GM18858 (cell line): ENCODE results near the gene S100A7A.
"Not testable (repeated sequence)": the region's sequence is repeated elsewhere in the genome, so short reads cannot be mapped to it uniquely, and the experiment has no call there.

Experiments used
- ATAC-seq: cut with Tn5 transposase; IDR thresholded peaks from one replicate; pipeline ENCODE4 v1.9.1; 2021; ENCODE audit not compliant: unreplicated experiment

S100A7A gene

DNA sequence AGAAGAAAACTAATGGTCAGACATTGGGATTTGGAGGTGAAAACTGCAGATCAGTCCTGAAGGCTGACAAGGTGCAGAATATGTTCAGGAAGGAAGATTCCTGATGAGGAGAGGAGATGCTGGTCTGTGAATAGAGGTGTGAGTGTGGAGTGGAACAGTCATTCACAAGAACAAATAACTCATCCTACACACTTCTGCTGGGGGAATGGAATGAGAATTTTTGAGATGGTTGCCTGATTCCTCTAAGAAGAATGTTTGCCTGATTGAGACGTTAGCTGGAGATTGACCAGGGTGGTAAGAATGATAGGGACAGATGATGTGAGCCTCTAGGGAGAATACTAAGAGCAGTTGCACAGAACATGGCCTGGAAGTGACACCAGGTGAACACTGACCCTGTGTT is 40.1 kb downstream of the S100A7A start:
- ATAC-seq: no peak

GRCh38 chr1:153459655-153460054 is 43.3 kb downstream of the S100A7A start:
- no peak for ATAC-seq

- no peak for ATAC-seq
Measured at GRCh38 chr1:153460551-153460950, 44.2 kb downstream of the S100A7A start, which contains the start of gene S100A7. TSS of gene S100A7 (minus strand) at chr1:153460651. CDS start at chr1:153459013, 1,638 bp downstream.

GRCh38 chr1:153462741-153463140 is 46.4 kb downstream of the S100A7A start:
- not testable (repeated sequence) for ATAC-seq

DNA sequence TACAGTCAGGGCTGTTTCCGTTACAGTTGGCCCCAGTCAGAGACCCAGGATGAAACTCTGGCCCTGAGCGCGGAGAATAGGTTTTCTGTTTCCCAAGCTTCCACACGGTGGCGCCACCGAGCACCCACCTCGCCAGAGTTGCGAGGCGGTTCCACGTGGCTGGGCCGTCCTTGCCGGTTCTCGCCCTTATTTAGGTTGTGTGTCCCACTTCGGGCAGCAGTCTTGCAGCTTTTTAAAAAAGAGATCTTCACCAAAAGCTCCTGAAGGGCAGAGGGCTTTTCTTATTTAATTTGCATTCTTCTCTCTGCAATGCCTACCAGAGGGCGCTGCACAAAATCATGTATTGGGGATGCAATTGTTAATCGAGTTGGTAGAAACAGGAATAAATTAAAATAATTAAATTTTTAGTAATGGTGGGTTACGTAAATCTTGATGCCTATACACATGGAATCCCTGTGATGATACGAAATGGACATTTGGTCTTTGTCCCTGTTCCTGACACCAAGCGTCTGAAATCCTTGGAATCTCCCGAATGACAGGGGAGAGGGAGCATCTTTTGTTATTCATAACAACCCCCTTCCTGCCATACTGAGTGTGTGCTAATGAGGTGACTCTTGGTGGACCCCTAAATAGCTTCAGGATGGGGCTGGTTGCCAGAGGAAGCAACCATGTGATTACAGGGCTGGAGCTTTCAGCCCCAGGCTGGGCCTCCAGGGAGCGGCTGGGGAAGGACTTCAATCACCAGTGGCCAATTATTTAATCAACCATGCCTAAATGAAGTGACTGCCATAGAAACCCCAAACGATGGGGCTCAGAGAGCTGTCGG is 49.7 kb downstream of the S100A7A start:
- no peak for ATAC-seq

DNA sequence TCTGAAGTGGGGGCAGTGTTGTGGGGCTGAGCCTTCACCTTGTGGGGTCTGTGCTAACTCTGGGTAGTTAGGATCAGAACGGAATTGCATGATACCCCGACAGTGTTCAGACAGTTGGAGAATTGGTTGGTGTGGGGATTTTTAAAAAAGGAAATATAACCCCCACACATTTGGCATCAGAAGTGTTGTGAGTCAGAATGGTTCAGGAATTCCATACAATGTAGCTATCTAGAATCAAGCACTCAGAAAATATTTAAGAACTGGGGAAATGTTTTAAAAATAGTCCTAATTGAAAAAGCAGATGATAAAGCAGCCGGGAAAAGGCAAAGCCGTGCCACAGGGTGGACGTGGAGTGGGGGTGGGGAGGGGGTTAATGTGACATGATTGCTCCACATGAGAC is 50.6 kb downstream of the S100A7A start:
- ATAC-seq: no peak

GRCh38 chr1:153470707-153471106 is 54.4 kb downstream of the S100A7A start:
- no peak for ATAC-seq
